Endothelial cell of umbilical vein (primary cell): Measurements from ENCODE around the gene IBA57. TPM values are rescaled to one million over a fixed set of nuclear protein-coding genes. Genes with fewer than 3 reads are reported as not detected.

Experiments
- BruUV-seq: library from RNA; stranded (reverse); fragments of 400-500 nt; replicated peaks from 2 replicates; lab custom pipeline; 2021; lab: Mats Ljungman, UMichigan
- CTCF ChIA-PET: fragments of 300-600, 350-600 bp; sonication (Branson Sonifier 250); formaldehyde crosslinking; loops from one replicate; lab custom pipeline; 2021; ENCODE audit warnings: antibody characterized with exemption, inconsistent platforms; lab: Charles Lee
- POLR2A ChIA-PET: fragments of 300-600, 350-600 bp; sonication (Branson Sonifier 250); formaldehyde crosslinking; loops from one replicate; lab custom pipeline; 2021; ENCODE audit warnings: antibody characterized with exemption, inconsistent platforms; lab: Charles Lee
- DNase-seq: peaks from one replicate; pipeline ENCODE4 v3.0.0-alpha.2; 2011; ENCODE audit warnings: low read depth, low spot score
- FAIRE-seq: peaks from 2 replicates; lab custom pipeline; 2011; peaks lifted over from hg19 to GRCh38; lab: Jason Lieb, UNC
- H2AFZ ChIP-seq: 2 replicates; pipeline ENCODE4 v1.6.0; 2012; ENCODE audit warnings: low read depth, low read length, control low read depth, inconsistent platforms
- H3K27ac ChIP-seq: 2 replicates; pipeline ENCODE4 v1.5.1; 2011; ENCODE audit warnings: low read depth, mild to moderate bottlenecking, control low read depth, low read length, moderate library complexity; ENCODE audit not compliant: insufficient read depth
- H3K27me3 ChIP-seq, 2 experiments: 2 replicates each; pipeline versions ENCODE4 v1.6.0 to v1.6.1; 2011; ENCODE audit warnings: low read length in 2 of 2, mixed read lengths in 1 of 2; ENCODE audit not compliant: control insufficient read depth in 2 of 2, insufficient read depth in 2 of 2
- H3K36me3 ChIP-seq, 2 experiments: 2 replicates in 1 of 2; 3 replicates in 1 of 2; pipeline ENCODE4 v1.5.1; 2011; ENCODE audit warnings: low read length in 2 of 2, mild to moderate bottlenecking in 1 of 2, moderate library complexity in 1 of 2; ENCODE audit not compliant: control insufficient read depth in 2 of 2, insufficient read depth in 2 of 2; ENCODE audit errors: extremely low read depth in 1 of 2
- H3K4me1 ChIP-seq: 3 replicates; pipeline ENCODE4 v1.5.1; 2011; ENCODE audit warnings: mild to moderate bottlenecking, low read length; ENCODE audit not compliant: control insufficient read depth, insufficient read depth; ENCODE audit errors: extremely low read depth
- H3K4me2 ChIP-seq: 2 replicates; pipeline ENCODE4 v1.6.1; 2011; ENCODE audit warnings: low read length, control low read depth, mixed read lengths; ENCODE audit not compliant: insufficient read depth
- H3K4me3 ChIP-seq, 3 experiments: fragments of 200-600 bp in 1 of 3; sonication (generic), shearing (Covaris generic) in 1 of 3; replicated peaks in 1 of 3; 2 replicates each; pipeline ENCODE4 v1.5.1; 2011 to 2016; ENCODE audit warnings: control low read depth in 3 of 3, low read length in 3 of 3, mild to moderate bottlenecking in 2 of 3, inconsistent platforms in 1 of 3, low read depth in 1 of 3, moderate library complexity in 1 of 3; ENCODE audit not compliant: insufficient read depth in 1 of 3
- H3K79me2 ChIP-seq: 2 replicates; pipeline ENCODE4 v1.6.0; 2012; ENCODE audit warnings: low read length, inconsistent platforms; ENCODE audit not compliant: control insufficient read depth, insufficient read depth
- H3K9ac ChIP-seq: replicated peaks from 2 replicates; pipeline ENCODE3; 2011; ENCODE audit warnings: low read length, control low read depth; ENCODE audit not compliant: insufficient read depth; ENCODE audit errors: extremely low read depth
- H3K9me1 ChIP-seq: replicated peaks from 3 replicates; pipeline ENCODE4 v1.6.0; 2011; ENCODE audit warnings: mild to moderate bottlenecking, low read length; ENCODE audit not compliant: control insufficient read depth, insufficient read depth; ENCODE audit errors: extremely low read depth
- H3K9me3 ChIP-seq: replicated peaks from 2 replicates; pipeline ENCODE4 v1.5.1; 2012; ENCODE audit warnings: low read length, inconsistent platforms; ENCODE audit not compliant: control insufficient read depth, insufficient read depth
- H4K20me1 ChIP-seq: replicated peaks from 2 replicates; pipeline ENCODE3; 2011; ENCODE audit warnings: mild to moderate bottlenecking, low read length; ENCODE audit not compliant: control insufficient read depth, insufficient read depth; ENCODE audit errors: extremely low read depth
- CTCF ChIP-seq, 2 donors: IDR thresholded peaks; 1 replicate in 1 of 2; 2 replicates in 1 of 2; pipeline ENCODE4 v1.5.1; 2011; ENCODE audit warnings: low read length in 2 of 2, mild to moderate bottlenecking in 2 of 2, moderate library complexity in 2 of 2, control low read depth in 1 of 2, inconsistent platforms in 1 of 2, low read depth in 1 of 2; ENCODE audit not compliant: insufficient read depth in 1 of 2; ENCODE audit errors: extremely low read depth in 1 of 2
- EZH2 ChIP-seq: IDR thresholded peaks from 2 replicates; pipeline ENCODE4 v1.6.1; 2012; ENCODE audit warnings: borderline replicate concordance, low read depth, mild to moderate bottlenecking, moderate library complexity, low read length, inconsistent platforms; ENCODE audit not compliant: severe bottlenecking
- FOS ChIP-seq: IDR thresholded peaks from 2 replicates; pipeline ENCODE4 v1.6.1; 2011; ENCODE audit warnings: mild to moderate bottlenecking, low read length, moderate library complexity, borderline replicate concordance; ENCODE audit not compliant: insufficient read depth
- GATA2 ChIP-seq: IDR thresholded peaks from 2 replicates; pipeline ENCODE4 v1.7.0; 2011; ENCODE audit warnings: low read depth, mild to moderate bottlenecking, moderate library complexity, mixed read lengths, low read length; ENCODE audit not compliant: insufficient read length, insufficient read depth
- JUN ChIP-seq: IDR thresholded peaks from 2 replicates; pipeline ENCODE4 v1.6.1; 2011; ENCODE audit warnings: borderline replicate concordance, low read depth; ENCODE audit not compliant: insufficient read length, insufficient read depth
- MYC ChIP-seq: IDR thresholded peaks from one replicate; pipeline ENCODE4 v1.6.1; 2011; ENCODE audit warnings: mild to moderate bottlenecking, low read depth, low read length
- POLR2A ChIP-seq: IDR thresholded peaks from 2 replicates; pipeline ENCODE4 v1.6.1; 2012; ENCODE audit warnings: low read depth, mild to moderate bottlenecking, control low read depth, low read length
- POLR2AphosphoS5 ChIP-seq: IDR thresholded peaks from 2 replicates; pipeline ENCODE4 v1.6.1; 2012; ENCODE audit warnings: low read depth, mild to moderate bottlenecking, control low read depth, low read length, moderate library complexity; ENCODE audit not compliant: insufficient read depth
- dilution Hi-C: fragments of 300-500 bp; cut with MboI; formaldehyde crosslinking; loops from one replicate; pipeline ENCODE4 v1.15.0; 2019; ENCODE audit warnings: low sequenced_read_pairs; ENCODE audit not compliant: extremely low pct_ligation_motif_present
- intact Hi-C: fragments of 100-400 bp; cut with micrococcal nuclease; formaldehyde crosslinking; loops from one replicate; pipeline ENCODE4 v1.10.0; 2022
- polyA plus RNA-seq, 4 experiments: library from polyadenylated mRNA; depleted of rRNA in 3 of 4; stranded (reverse) in 3 of 4; unstranded in 1 of 4; fragments of >200 nt; gene quantifications; 2 replicates each; pipeline versions ENCODE4 v1.2.1 to v1.2.3, GENCODE V29; 2011 to 2012; ENCODE audit warnings: missing spikeins in 1 of 4
- total RNA-seq: library from RNA; stranded (reverse); gene quantifications from 2 replicates; pipeline ENCODE4 v1.2.3, GENCODE V29; 2021
- TF ChIP-seq, protein P1 (sequence below): IDR thresholded peaks from 2 replicates; pipeline ENCODE4 v1.6.1; 2011; ENCODE audit not compliant: insufficient read depth, insufficient read length

Gene IBA57
- total and polyA plus RNA-seq, 2 donors (not counting 3 experiments of a cell fraction or from before 2014, with no cell fraction given), result 3.4 to 7.7 TPM

- dilution Hi-C loops, result no loop called here
- Histone ChIP-seq H3K79me2 (no peaks in the 10 kb centered on the region), H3K27ac (no peak overlapping the region), H3K9ac (no peak overlapping the region), H2AFZ (no peak overlapping the region), H4K20me1 (no peaks in the 10 kb centered on the region), H3K4me3 (no peak overlapping the region), H3K27me3 (no peaks in the 10 kb centered on the region), H3K9me1 (no peaks in the 10 kb centered on the region), H3K9me3 (no peaks in the 10 kb centered on the region), H3K36me3 (no peaks in the 10 kb centered on the region), H3K4me1 (no peaks in the 10 kb centered on the region), H3K4me2 (no peak overlapping the region)
- no peak for TF ChIP-seq POLR2A
- TF ChIP-seq, protein P1, sequence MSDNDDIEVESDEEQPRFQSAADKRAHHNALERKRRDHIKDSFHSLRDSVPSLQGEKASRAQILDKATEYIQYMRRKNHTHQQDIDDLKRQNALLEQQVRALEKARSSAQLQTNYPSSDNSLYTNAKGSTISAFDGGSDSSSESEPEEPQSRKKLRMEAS, result no peak
- TF ChIP-seq FOS, result no peak
- no peak for TF ChIP-seq MYC
- TF ChIP-seq EZH2, result no peak
- TF ChIP-seq POLR2AphosphoS5, result no peak
- TF ChIP-seq JUN, result no peak
- no peak for TF ChIP-seq GATA2
- TF ChIP-seq CTCF (IDR thresholded peaks at IDR 0.05; ENCODE audit: extremely low read depth in 1 of 2, insufficient read depth in 1 of 2, low read depth in 1 of 2, low read length in 2 of 2), result no peak
- no peak for DNase-seq
- BruUV-seq, result no TSS peak
- ChIA-PET POLR2A (no interaction called here), CTCF (no interaction called here)
- intact Hi-C loops, result loop anchor here (10.0 kb wide), 1 partner anchor 225 kb away; no protein-coding TSS in a partner anchor
- FAIRE-seq, result no peak
Measured at GRCh38 chr1:228219245-228219961, 53.8 kb downstream of the IBA57 start.
